Cardiac fibroblast (primary cell): ENCODE data around the gene CMC4.

Experiments
- DNase-seq, 2 donors: peaks; one replicate each; pipeline versions ENCODE4 v3.0.0 to v3.0.0-alpha.2; 2010; ENCODE audit warnings: low read depth in 2 of 2
- H3K4me3 ChIP-seq, 2 donors: replicated peaks in 1 of 2; 1 replicate in 1 of 2; 2 replicates in 1 of 2; pipeline ENCODE4 v1.5.1; 2011; ENCODE audit warnings: low read depth in 2 of 2, low read length in 2 of 2, mild to moderate bottlenecking in 2 of 2, moderate library complexity in 1 of 2
- TF ChIP-seq, protein P1 (sequence below): IDR thresholded peaks from one replicate; pipeline ENCODE4 v1.5.1; 2011; ENCODE audit warnings: low read depth, mild to moderate bottlenecking, low read length, inconsistent platforms

CMC4 gene

DNA sequence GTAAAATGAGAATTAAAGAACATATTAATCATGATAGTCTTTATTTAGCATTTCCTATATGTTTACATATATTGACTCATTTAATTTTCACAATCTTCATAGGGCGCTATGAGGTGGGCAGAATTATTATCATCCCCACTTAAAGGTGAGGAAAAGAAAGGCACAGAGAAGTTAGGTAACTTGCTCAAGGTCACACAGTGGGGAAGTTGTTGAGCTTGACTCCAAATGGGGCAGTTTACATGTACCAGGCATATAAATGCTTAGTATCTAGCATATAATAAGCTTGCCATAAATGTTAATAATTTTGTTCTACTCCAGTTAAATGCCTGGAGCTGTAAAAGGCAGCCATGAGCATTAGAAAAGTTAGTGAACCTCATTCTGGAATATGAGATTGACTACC is 1.5 kb downstream of the CMC4 start:
- no peak for DNase-seq
- H3K4me3 ChIP-seq = peak overlapping the region; percentile 58 to 59
- TF ChIP-seq, protein P1, sequence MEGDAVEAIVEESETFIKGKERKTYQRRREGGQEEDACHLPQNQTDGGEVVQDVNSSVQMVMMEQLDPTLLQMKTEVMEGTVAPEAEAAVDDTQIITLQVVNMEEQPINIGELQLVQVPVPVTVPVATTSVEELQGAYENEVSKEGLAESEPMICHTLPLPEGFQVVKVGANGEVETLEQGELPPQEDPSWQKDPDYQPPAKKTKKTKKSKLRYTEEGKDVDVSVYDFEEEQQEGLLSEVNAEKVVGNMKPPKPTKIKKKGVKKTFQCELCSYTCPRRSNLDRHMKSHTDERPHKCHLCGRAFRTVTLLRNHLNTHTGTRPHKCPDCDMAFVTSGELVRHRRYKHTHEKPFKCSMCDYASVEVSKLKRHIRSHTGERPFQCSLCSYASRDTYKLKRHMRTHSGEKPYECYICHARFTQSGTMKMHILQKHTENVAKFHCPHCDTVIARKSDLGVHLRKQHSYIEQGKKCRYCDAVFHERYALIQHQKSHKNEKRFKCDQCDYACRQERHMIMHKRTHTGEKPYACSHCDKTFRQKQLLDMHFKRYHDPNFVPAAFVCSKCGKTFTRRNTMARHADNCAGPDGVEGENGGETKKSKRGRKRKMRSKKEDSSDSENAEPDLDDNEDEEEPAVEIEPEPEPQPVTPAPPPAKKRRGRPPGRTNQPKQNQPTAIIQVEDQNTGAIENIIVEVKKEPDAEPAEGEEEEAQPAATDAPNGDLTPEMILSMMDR = no peak

DNA sequence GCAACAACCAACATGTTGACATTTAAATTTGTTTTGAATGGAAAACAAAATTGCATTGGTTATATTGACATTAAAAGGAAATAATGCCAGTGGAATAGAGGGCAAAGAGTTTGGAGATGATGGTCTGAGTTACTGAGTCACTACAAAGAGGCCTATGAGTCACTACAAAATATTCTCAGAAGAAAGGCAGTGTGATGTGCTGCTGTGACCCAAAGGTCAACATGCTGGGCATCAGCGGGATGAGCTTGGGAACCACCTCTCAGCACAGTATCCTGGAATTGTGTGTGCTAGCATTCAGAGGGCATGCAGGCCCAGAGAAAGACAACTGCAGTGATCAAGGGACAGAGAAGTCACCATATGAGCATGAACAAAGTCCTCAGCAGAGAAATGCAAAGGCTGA is 2.8 kb downstream of the CMC4 start:
- peak; percentile 51 to 66 for DNase-seq
- TF ChIP-seq, protein P1 = no peak
- no peak overlapping the region for H3K4me3 ChIP-seq

DNA sequence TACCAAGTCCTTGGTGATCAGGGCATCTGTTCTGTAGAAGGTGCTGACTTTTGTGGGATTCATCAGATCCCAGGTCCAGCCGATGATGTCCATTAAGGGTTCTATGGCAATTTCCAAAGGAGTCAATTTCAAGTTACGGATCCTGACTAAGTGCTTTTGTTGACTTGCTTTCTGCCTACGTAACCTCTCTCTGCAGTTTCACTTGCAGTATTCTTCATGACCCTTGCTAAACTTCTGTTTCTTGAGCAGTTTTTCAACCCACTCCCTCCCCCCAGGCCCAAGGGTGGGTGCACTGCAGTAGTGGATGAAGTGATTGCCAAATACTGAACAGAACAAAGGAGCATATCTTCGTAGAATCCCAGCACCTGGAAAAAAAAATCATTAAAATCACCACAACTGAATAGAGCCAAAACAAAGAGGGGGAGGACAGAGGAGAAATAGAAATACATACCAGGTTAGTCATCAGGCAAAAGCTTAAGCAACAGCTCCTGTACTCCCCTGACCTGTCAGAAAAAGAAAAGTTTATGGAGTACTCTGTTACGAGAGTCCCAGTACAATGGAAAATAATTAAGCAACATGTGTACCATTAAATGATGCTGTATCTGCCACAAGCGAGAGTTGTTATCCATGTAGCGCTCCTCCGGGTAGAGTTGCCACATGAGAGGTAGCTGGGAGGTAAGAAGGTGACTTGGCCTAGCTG is 5.8 kb downstream of the CMC4 start:
- TF ChIP-seq, protein P1 = no peak
- DNase-seq = peak; percentile 62 to 71
- no peak overlapping the region for H3K4me3 ChIP-seq

DNA sequence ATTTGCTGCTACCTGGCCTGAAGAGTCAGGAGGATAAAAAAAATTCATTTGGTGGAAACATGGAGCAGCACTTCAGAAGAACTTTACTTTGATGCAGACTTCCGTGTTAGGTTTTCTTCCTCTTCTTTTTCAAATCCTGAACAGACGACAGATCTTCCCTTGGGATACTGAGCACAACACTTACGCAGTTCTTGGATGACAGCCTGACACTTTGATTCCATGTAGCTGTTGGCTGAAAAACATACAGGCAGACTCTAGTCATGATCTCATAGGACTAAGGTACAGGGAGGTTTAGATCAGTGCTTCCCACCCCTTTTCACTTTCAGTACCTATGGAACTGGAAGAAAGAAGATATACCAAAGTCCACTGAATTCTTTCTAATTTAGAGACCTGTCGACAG is 9.2 kb downstream of the CMC4 start:
- TF ChIP-seq, protein P1 = no peak
- H3K4me3 ChIP-seq = no peak overlapping the region
- peak in 1 of 2 donors; percentile 16 for DNase-seq

DNA sequence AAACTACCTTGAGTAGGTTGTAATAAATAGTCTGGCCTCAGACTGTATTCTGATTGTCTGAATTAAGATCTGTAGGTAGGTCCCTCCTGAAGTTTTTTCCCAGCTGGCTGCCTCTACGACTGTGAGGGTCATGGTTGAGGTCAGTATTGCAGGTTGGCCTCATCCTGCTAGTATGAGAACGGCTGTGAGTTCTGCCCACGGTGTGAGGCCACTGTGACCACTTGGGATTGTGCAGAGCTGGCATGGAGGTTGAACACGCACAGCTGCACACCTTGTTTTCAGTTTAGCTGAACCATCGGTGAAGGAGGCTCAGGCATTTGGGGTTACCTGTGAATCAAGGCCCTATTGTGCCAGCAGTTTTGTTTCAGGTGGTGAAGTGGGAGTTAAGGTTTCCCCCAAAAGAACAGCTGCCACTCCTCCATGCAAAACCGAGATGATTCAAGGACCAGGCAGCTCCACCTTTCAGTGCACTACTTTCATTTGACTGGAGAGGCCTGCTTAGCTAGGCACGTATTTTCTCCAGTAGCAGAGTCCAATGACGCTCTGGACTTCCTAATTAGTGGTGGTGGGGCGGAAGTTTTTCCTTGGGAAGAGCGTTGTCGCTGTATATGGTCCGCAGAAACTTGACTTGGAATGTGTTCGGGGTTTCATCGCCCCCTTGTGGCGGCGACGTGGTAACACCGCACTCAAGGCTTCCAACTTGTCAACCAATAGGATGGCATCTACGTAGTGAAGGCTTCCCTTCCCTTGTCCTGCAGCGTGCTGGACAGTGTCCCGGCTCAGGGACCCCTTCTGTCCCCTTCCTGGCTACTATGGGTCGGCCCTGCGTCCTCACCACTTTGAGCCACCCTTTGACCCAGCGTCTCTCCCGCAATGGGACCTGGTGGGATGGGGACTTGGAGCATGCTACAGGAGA is 13.8 kb downstream of the CMC4 start:
- no peak overlapping the region for H3K4me3 ChIP-seq
- peak; percentile 81 to 85 for DNase-seq
- TF ChIP-seq, protein P1 = peak; percentile 66

DNA sequence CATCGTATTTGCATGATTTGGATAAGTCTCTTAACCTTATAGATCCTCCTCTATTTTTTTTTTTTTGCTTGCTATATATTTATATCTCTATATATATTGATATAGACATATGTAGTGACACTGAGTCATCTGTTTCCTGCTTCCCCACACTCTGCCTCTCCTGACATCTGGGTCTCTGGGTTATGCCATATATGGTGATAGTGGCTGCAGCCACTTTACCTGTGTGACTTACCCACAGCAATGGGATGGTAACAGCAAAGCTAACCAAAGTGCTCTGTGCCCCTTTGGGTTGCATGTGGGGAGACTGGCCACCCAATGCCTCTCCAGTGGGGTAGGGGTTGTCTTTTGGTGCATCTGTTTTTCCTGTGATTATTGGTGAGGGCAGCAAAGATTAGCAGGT is 14.5 kb downstream of the CMC4 start:
- TF ChIP-seq, protein P1 = no peak
- no peak overlapping the region for H3K4me3 ChIP-seq
- no peak for DNase-seq
